Fibroblast of skin of scalp (primary cell): Measurements from ENCODE around the gene CST8.

Experiments used
- DNase-seq: peaks from one replicate; pipeline ENCODE4 v3.0.0-alpha.2; 2013

The CST8 gene

GRCh38 chr20:23524146-23524545 is 33.2 kb downstream of the CST8 start:
- DNase-seq = no peak

GRCh38 chr20:23526850-23527249 is 35.9 kb downstream of the CST8 start:
- no peak for DNase-seq

GRCh38 chr20:23528867-23529431 is 38.0 kb downstream of the CST8 start:
- no peak for DNase-seq

- DNase-seq = no peak
These were observed 40.1 kb downstream of the CST8 start for GRCh38 chr20:23530937-23531567.

- no peak for DNase-seq
These were observed 41.6 kb downstream of the CST8 start for GRCh38 chr20:23532533-23532932.

GRCh38 chr20:23533161-23533560 is 42.2 kb downstream of the CST8 start:
- DNase-seq = no peak

GRCh38 chr20:23534801-23535593 is 44.1 kb downstream of the CST8 start:
- no peak for DNase-seq

GRCh38 chr20:23536328-23536974 is 45.5 kb downstream of the CST8 start:
- DNase-seq = no peak

GRCh38 chr20:23537030-23537429 is 46.1 kb downstream of the CST8 start:
- DNase-seq = no peak

GRCh38 chr20:23540624-23541023 is 49.7 kb downstream of the CST8 start:
- DNase-seq = no peak

GRCh38 chr20:23541330-23541729 is 50.4 kb downstream of the CST8 start:
- no peak for DNase-seq

- no peak for DNase-seq
These were observed 50.9 kb downstream of the CST8 start for GRCh38 chr20:23541776-23542175.

- no peak for DNase-seq
These were observed 51.9 kb downstream of the CST8 start for GRCh38 chr20:23542801-23543200.

- no peak for DNase-seq
These were observed 53.2 kb downstream of the CST8 start for GRCh38 chr20:23544133-23544532.
